ENCODE results near the gene RNF133.
"Not testable (repeated sequence)": the region's sequence is repeated elsewhere in the genome, so short reads cannot be mapped to it uniquely, and the experiment has no call there.

Gene RNF133

GRCh38 chr7:122689346-122690109 lies 9.4 kb downstream of the RNF133 start:
- no peak for DNase-seq (ENCODE audit: low read depth)

- DNase-seq (ENCODE audit: low read depth): no peak
These were observed 10.4 kb downstream of the RNF133 start for GRCh38 chr7:122688400-122688998.

- no peak for DNase-seq (ENCODE audit: low read depth)
These were observed 12.5 kb downstream of the RNF133 start for GRCh38 chr7:122686360-122686878.

GRCh38 chr7:122684504-122684903 lies 14.4 kb downstream of the RNF133 start:
- DNase-seq (ENCODE audit: low read depth): no peak

- no peak for DNase-seq (ENCODE audit: low read depth)
These were observed 15.9 kb downstream of the RNF133 start for GRCh38 chr7:122682815-122683550.

- not testable (repeated sequence) for DNase-seq (ENCODE audit: low read depth)
These were observed 17.7 kb downstream of the RNF133 start for GRCh38 chr7:122681186-122681585.

GRCh38 chr7:122679813-122680212 lies 19.1 kb downstream of the RNF133 start:
- DNase-seq (ENCODE audit: low read depth): no peak

- DNase-seq (ENCODE audit: low read depth): not testable (repeated sequence)
These were observed 19.6 kb downstream of the RNF133 start for GRCh38 chr7:122679269-122679709.

- DNase-seq (ENCODE audit: low read depth): no peak
These were observed 21.8 kb downstream of the RNF133 start for GRCh38 chr7:122677149-122677548.

- no peak for DNase-seq (ENCODE audit: low read depth)
These were observed 22.5 kb downstream of the RNF133 start for GRCh38 chr7:122676466-122676865.

- DNase-seq (ENCODE audit: low read depth): no peak
These were observed 23.3 kb downstream of the RNF133 start for GRCh38 chr7:122675621-122676020.

- no peak for DNase-seq (ENCODE audit: low read depth)
These were observed 23.9 kb downstream of the RNF133 start for GRCh38 chr7:122675011-122675410.

GRCh38 chr7:122674502-122674901 lies 24.4 kb downstream of the RNF133 start:
- no peak for DNase-seq (ENCODE audit: low read depth)

GRCh38 chr7:122673951-122674350 lies 25.0 kb downstream of the RNF133 start:
- DNase-seq (ENCODE audit: low read depth): no peak

GRCh38 chr7:122672536-122672935 lies 26.4 kb downstream of the RNF133 start:
- DNase-seq (ENCODE audit: low read depth): no peak

GRCh38 chr7:122663733-122664132 lies 35.2 kb downstream of the RNF133 start:
- no peak for DNase-seq (ENCODE audit: low read depth)

- no peak for DNase-seq (ENCODE audit: low read depth)
These were observed 40.1 kb downstream of the RNF133 start for GRCh38 chr7:122658856-122659255.

- no peak for DNase-seq (ENCODE audit: low read depth)
These were observed 45.2 kb downstream of the RNF133 start for GRCh38 chr7:122653685-122654084.

GRCh38 chr7:122652876-122653275 lies 46.0 kb downstream of the RNF133 start:
- no peak for DNase-seq (ENCODE audit: low read depth)

GRCh38 chr7:122651451-122651850 lies 47.5 kb downstream of the RNF133 start:
- no peak for DNase-seq (ENCODE audit: low read depth)
